OCI-LY1 (cell line): Measurements from ENCODE around the gene BOD1.

Experiments
- H2AFZ ChIP-seq: fragments of 200-600 bp; sonication (generic), shearing (Covaris generic); 2 replicates; pipeline ENCODE4 v1.6.0; 2014; ENCODE audit warnings: antibody characterized with exemption, mild to moderate bottlenecking, low read length
- H3F3A ChIP-seq: fragments of 200-600 bp; sonication (generic), shearing (Covaris generic); 2 replicates; pipeline ENCODE4 v1.6.0; 2014; ENCODE audit warnings: mild to moderate bottlenecking, antibody characterized with exemption, low read length, moderate library complexity; ENCODE audit not compliant: insufficient read depth
- H3K27ac ChIP-seq: fragments of 200-600 bp; sonication (generic); 2 replicates; pipeline ENCODE4 v1.5.1; 2014; ENCODE audit warnings: low read length, mixed run types, mild to moderate bottlenecking, low read depth; ENCODE audit not compliant: poor library complexity, severe bottlenecking
- H3K27me3 ChIP-seq: fragments of 200-600 bp; sonication (generic); 2 replicates; pipeline ENCODE4 v1.6.0; 2014; ENCODE audit warnings: antibody characterized with exemption, mild to moderate bottlenecking, low read length, moderate library complexity; ENCODE audit not compliant: insufficient read depth
- H3K36me3 ChIP-seq: fragments of 200-600 bp; sonication (generic); 2 replicates; pipeline ENCODE4 v1.6.1; 2014; ENCODE audit warnings: mild to moderate bottlenecking, antibody characterized with exemption, low read length, moderate library complexity, mixed read lengths; ENCODE audit not compliant: insufficient read depth
- H3K4me1 ChIP-seq: fragments of 200-600 bp; sonication (generic); 2 replicates; pipeline ENCODE4 v1.5.1; 2014; ENCODE audit warnings: mild to moderate bottlenecking, low read length, moderate library complexity; ENCODE audit not compliant: insufficient read depth, severe bottlenecking
- H3K4me2 ChIP-seq: fragments of 200-600 bp; sonication (generic), shearing (Covaris generic); 2 replicates; pipeline ENCODE4 v1.6.1; 2014; ENCODE audit warnings: low read length
- H3K4me3 ChIP-seq: fragments of 200-600 bp; sonication (generic); 2 replicates; pipeline ENCODE4 v1.5.1; 2014; ENCODE audit warnings: low read length, low read depth, mild to moderate bottlenecking, mixed read lengths; ENCODE audit not compliant: poor library complexity, severe bottlenecking
- H3K79me2 ChIP-seq: fragments of 200-600 bp; shearing (Covaris generic); 2 replicates; pipeline ENCODE4 v1.6.1; 2016; ENCODE audit warnings: mixed run types, low read length, mixed read lengths; ENCODE audit not compliant: insufficient read depth
- H3K9ac ChIP-seq: fragments of 200-600 bp; sonication (generic), shearing (Covaris generic); 2 replicates; pipeline ENCODE4 v1.6.1; 2014; ENCODE audit warnings: mild to moderate bottlenecking, low read length, mixed read lengths
- H3K9me2 ChIP-seq: fragments of 200-600 bp; sonication (generic), shearing (Covaris generic); 2 replicates; pipeline ENCODE4 v1.6.1; 2014; ENCODE audit warnings: low read depth, mild to moderate bottlenecking, low read length, mixed read lengths
- H3K9me3 ChIP-seq: fragments of 200-600 bp; shearing (Covaris generic); 2 replicates; pipeline ENCODE4 v1.6.1; 2014; ENCODE audit warnings: low read length, mixed read lengths
- H4K20me1 ChIP-seq: fragments of 200-600 bp; sonication (generic), shearing (Covaris generic); 2 replicates; pipeline ENCODE4 v1.6.0; 2016; ENCODE audit warnings: mild to moderate bottlenecking, low read length; ENCODE audit not compliant: insufficient read depth
- CTCF ChIP-seq: fragments of 200-600 bp; sonication (generic), shearing (Covaris generic); IDR thresholded peaks from 2 replicates; pipeline ENCODE4 v1.5.1; 2017; ENCODE audit warnings: mild to moderate bottlenecking, antibody characterized with exemption, low read length, moderate library complexity, mixed read lengths
- EZH2 ChIP-seq: fragments of 200-600 bp; sonication (generic), shearing (Covaris generic); IDR thresholded peaks from 2 replicates; pipeline ENCODE4 v1.8.0; 2017; ENCODE audit warnings: borderline replicate concordance, mixed run types, mild to moderate bottlenecking, antibody characterized with exemption, low read length, moderate library complexity, mixed read lengths

Gene BOD1

GRCh38 chr5:173634465-173634983 is 18.1 kb upstream of the BOD1 start:
- Histone ChIP-seq H3K27me3 (no peaks in the 10 kb centered on the region; the same call in 1 of the 2 replicates), H3K27ac (no peak overlapping the region), H2AFZ (no peak overlapping the region), H3K9ac (no peak overlapping the region), H4K20me1 (no peaks in the 10 kb centered on the region), H3K4me3 (no peak overlapping the region), H3K36me3 (no peaks in the 10 kb centered on the region), H3K4me2 (no peak overlapping the region), H3K9me3 (no peaks in the 10 kb centered on the region), H3K79me2 (no peaks in the 10 kb centered on the region), H3F3A (no peaks in the 10 kb centered on the region), H3K4me1 (peaks cover 33% of the 10 kb centered on the region), H3K9me2 (no peaks in the 10 kb centered on the region)
- TF ChIP-seq CTCF, result no peak
- TF ChIP-seq EZH2, result no peak

- Histone ChIP-seq H3K36me3 (no peaks in the 10 kb centered on the region), H3K9ac (no peak overlapping the region), H3K9me2 (no peaks in the 10 kb centered on the region), H3K9me3 (no peaks in the 10 kb centered on the region), H2AFZ (no peak overlapping the region), H3K4me2 (no peak overlapping the region), H3K79me2 (no peaks in the 10 kb centered on the region), H3K27ac (no peak overlapping the region), H4K20me1 (no peaks in the 10 kb centered on the region), H3K4me1 (peaks cover 33% of the 10 kb centered on the region), H3K27me3 (no peaks in the 10 kb centered on the region; the same call in 1 of the 2 replicates), H3F3A (no peaks in the 10 kb centered on the region), H3K4me3 (no peak overlapping the region)
- TF ChIP-seq CTCF (no peak), EZH2 (no peak)
Measured at GRCh38 chr5:173633304-173633703, 16.9 kb upstream of the BOD1 start.

- Histone ChIP-seq H3K4me3 (no peak overlapping the region), H3K4me1 (peaks cover 39% of the 10 kb centered on the region), H3K36me3 (no peaks in the 10 kb centered on the region), H3K9me2 (no peaks in the 10 kb centered on the region), H3K9me3 (no peaks in the 10 kb centered on the region), H3K9ac (no peak overlapping the region), H3K4me2 (no peak overlapping the region), H2AFZ (no peak overlapping the region), H3K27me3 (no peaks in the 10 kb centered on the region; the same call in 1 of the 2 replicates), H4K20me1 (no peaks in the 10 kb centered on the region), H3K27ac (no peak overlapping the region), H3F3A (no peaks in the 10 kb centered on the region), H3K79me2 (no peaks in the 10 kb centered on the region)
- TF ChIP-seq CTCF, result no peak
- TF ChIP-seq EZH2, result no peak
Measured at GRCh38 chr5:173631478-173631877, 15.0 kb upstream of the BOD1 start.
